Right lobe of liver (tissue), 6 donors: ENCODE measurements around the gene POFUT2. TPM values are rescaled to one million over a fixed set of nuclear protein-coding genes. Genes with fewer than 3 reads are reported as not detected.

ENCODE experiments used
- ATAC-seq, 4 donors: fragments of 200-7000 bp; cut with Tn5 transposase; one replicate each; pipeline ENCODE4 v1.9.1; 2020; ENCODE audit warnings: mild to moderate bottlenecking in 4 of 4, moderate library complexity in 4 of 4
- DNase-seq, 3 donors: peaks; one replicate each; pipeline ENCODE4 v3.0.0-alpha.2; 2020
- H3K27ac ChIP-seq, 3 donors: fragments of 200-600 bp; one replicate each; pipeline ENCODE4 v1.8.0; 2022
- H3K27me3 ChIP-seq, 2 donors: fragments of 200-600 bp; one replicate each; pipeline ENCODE4 v1.8.0; 2022
- H3K36me3 ChIP-seq, 4 donors: fragments of 200-600 bp; sonication (generic) in 1 of 4; one replicate each; pipeline versions ENCODE4 v1.5.1 to v1.8.0; 2017 to 2022; ENCODE audit warnings: control low read depth in 1 of 4
- H3K4me1 ChIP-seq, 4 donors: fragments of 200-600 bp; sonication (generic) in 1 of 4; one replicate each; pipeline versions ENCODE4 v1.5.1 to v1.8.0; 2017 to 2022; ENCODE audit warnings: control low read depth in 1 of 4
- H3K4me3 ChIP-seq, 3 donors: fragments of 200-600 bp; one replicate each; pipeline ENCODE4 v1.8.0; 2022
- H3K9me3 ChIP-seq, 4 donors: fragments of 200-600 bp; sonication (generic) in 1 of 4; one replicate each; pipeline versions ENCODE4 v1.5.1 to v1.8.0; 2017 to 2022; ENCODE audit warnings: control low read depth in 1 of 4
- CTCF ChIP-seq, 4 donors: fragments of 200-600 bp in 3 of 4; fragments of 450-650 bp in 1 of 4; IDR thresholded peaks; one replicate each; pipeline versions ENCODE4 v1.5.1 to v1.8.0; 2016 to 2022; ENCODE audit warnings: antibody characterized with exemption in 4 of 4, mild to moderate bottlenecking in 2 of 4
- POLR2A ChIP-seq: fragments of 450-650 bp; IDR thresholded peaks from one replicate; pipeline ENCODE4 v1.6.1; 2017; ENCODE audit warnings: antibody characterized with exemption, mild to moderate bottlenecking
- WGBS: methylation state at CpG from one replicate; pipeline ENCODE4 v1.1.6; 2018; ENCODE audit warnings: low coverage, low lambda C conversion rate; ENCODE audit not compliant: insufficient coverage; ENCODE audit errors: missing lambda C conversion rate; 5-methylcytosine and 5-hydroxymethylcytosine counted together
- intact Hi-C, 2 donors: fragments of 100-400 bp; cut with DNase I; formaldehyde crosslinking; loops; one replicate each; pipeline versions ENCODE4 v1.11.2 to v1.14.1; 2022
- total RNA-seq, 6 experiments: library from RNA; depleted of rRNA in 2 of 6; stranded (reverse); fragments of >200 nt in 2 of 6; fragmentation: NEBNext Ultra II Directional in 3 of 6; extraction: Animal tissue kit (Norgen Biotek cat#: 25700) in 3 of 6; gene quantifications; one replicate each; pipeline versions ENCODE4 v1.1.0 to v1.2.4, GENCODE V29; 2016 to 2023
- donor health status: DM: no; HTN: yes; CAD: no.
- donor health status: DM: no; HTN: no; CAD: no.
- donor health status: DM: no; HTN: no; CAD: no.
- donor health status: DM: no; HTN: yes; CAD: no.
- donor health status: DM: no; HTN: yes; CAD: no.

Gene POFUT2
- total RNA-seq, 6 experiments from 2014 or later: 10.5 to 22.0 (median 13.7) TPM

DNA sequence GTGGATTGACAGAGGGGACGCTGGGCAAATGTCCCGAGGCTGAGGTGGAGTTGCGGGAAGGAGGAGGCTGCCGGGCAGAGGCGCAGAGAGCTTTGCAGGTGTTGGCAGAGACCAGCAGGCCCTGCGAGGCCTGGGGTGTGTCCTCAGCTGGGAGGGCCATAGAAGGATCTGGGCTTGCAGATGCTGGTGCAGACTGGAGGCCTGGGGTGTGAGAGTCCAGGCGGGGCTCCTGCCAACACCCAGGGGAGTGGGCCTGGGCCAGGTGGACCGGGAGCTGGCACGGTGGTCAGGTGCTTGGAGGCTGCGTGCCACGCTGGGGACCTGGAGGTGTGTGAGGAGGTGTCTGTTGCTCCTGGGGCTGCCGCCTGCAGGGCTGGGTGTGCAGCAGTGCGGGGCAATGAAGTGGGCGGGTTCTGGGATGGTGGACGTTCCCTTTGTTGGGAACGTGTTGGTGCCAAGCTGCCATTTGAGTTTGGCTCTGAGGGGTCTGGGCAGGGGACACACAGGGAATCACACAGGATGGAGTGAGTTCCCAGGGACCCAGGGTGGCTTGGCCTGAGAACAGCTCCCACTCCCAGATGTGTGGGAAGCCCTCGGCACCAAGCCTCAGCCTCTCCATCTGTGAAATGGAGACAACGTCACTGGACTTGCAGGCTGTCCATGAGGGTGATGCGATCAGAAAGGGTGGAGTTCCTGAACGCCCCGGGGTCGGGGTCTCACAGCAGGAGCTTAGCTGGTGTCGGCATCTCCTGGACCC, 39.9 kb upstream of the POFUT2 start:
- Histone ChIP-seq H3K36me3 (no peaks in the 10 kb centered on the region), H3K4me1 (peaks cover 0 to 21% (median 8%) of the 10 kb centered on the region in 4 donors), H3K27me3 (no peaks in the 10 kb centered on the region), H3K4me3 (no peak overlapping the region), H3K27ac (no peak overlapping the region), H3K9me3 (no peaks in the 10 kb centered on the region)
- no peak for ATAC-seq
- intact Hi-C loops: no loop called here
- 79% methylated on average over 9 of the region's 23 CpGs for WGBS
- no peak for TF ChIP-seq POLR2A
- TF ChIP-seq CTCF (IDR thresholded peaks at IDR 0.05): no peak
- DNase-seq: peak in 1 of 3 donors; percentile 56

DNA sequence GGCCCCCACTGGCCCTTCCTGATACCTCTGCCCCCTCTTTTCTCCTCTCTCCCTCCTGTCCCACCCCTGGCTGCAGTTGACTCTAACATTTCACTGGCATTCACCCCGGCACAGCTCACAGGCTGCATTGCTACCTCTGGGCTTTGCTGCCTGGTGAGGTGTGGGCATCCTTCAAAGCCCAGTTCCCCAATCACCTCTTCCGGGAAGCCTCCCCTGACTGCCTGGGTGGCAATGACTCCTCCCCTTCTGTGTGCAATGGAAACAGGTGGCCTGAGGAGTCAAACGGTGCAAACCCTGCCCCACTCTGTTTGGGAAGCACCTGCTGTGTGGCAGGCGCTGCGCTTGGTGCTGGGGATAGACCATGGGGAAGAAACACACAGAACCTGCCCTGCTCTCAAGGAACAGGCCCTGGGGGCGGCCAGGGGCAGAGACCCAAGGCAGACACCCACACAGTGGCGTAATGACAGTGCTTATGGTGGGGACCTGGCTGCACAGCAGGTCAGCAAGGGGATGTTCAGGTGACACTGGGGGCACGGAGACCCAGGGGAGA, 39.3 kb upstream of the POFUT2 start:
- intact Hi-C loops: no loop called here
- H3K4me3 ChIP-seq: no peak overlapping the region
- H3K36me3 ChIP-seq: no peaks in the 10 kb centered on the region
- no peak for ATAC-seq
- no peak for TF ChIP-seq CTCF (IDR thresholded peaks at IDR 0.05)
- peaks cover 0 to 21% (median 8%) of the 10 kb centered on the region in 4 donors for H3K4me1 ChIP-seq
- H3K27ac ChIP-seq: no peak overlapping the region
- H3K9me3 ChIP-seq: no peaks in the 10 kb centered on the region
- no peak for DNase-seq
- 80% methylated on average over 5 of the region's 8 CpGs for WGBS
- no peaks in the 10 kb centered on the region for H3K27me3 ChIP-seq

DNA sequence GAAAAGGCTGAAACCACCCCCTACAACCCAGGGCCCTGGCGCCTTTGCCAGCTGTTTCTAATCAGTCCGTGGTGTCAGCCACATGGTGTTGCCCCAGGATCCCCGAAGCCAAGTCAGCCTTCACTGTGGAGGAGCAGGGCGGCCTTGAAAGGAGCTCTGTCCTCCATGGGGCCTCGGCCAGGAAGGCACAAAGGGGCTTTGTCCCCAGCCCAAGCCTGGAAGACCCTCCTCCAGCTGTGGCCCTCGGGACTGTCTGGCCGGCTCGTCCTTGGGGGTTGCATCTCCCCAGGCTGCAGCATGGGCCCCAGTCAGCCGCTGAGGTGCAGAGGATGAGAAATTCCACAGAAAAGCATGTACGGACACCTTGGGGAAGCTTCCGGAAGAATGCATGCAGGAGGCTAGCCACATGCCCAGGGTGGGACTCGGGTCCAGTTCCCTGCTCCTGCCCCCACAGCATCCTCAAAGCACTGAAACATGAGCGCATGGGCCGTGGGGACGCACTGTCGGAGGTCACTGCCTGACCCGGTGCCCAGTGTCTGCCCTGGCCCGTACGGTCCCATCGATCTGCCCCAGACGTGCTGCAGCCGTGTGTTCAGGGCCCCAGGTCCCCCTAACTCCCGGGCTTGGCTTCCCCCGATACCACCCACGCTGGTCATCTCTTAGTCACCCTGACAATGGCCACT, 38.6 kb upstream of the POFUT2 start:
- TF ChIP-seq CTCF (IDR thresholded peaks at IDR 0.05) (no peak), POLR2A (no peak)
- ATAC-seq (no peak), DNase-seq (peak in 1 of 3 donors; percentile 55)
- no peak overlapping the region for H3K27ac ChIP-seq
- no peaks in the 10 kb centered on the region for H3K9me3 ChIP-seq
- intact Hi-C loops: no loop called here
- no peak overlapping the region for H3K4me3 ChIP-seq
- no peaks in the 10 kb centered on the region for H3K36me3 ChIP-seq
- H3K27me3 ChIP-seq: no peaks in the 10 kb centered on the region
- peaks cover 0 to 21% (median 8%) of the 10 kb centered on the region in 4 donors for H3K4me1 ChIP-seq
- no CpG with 5 or more reads among the region's 25 CpGs for WGBS

DNA sequence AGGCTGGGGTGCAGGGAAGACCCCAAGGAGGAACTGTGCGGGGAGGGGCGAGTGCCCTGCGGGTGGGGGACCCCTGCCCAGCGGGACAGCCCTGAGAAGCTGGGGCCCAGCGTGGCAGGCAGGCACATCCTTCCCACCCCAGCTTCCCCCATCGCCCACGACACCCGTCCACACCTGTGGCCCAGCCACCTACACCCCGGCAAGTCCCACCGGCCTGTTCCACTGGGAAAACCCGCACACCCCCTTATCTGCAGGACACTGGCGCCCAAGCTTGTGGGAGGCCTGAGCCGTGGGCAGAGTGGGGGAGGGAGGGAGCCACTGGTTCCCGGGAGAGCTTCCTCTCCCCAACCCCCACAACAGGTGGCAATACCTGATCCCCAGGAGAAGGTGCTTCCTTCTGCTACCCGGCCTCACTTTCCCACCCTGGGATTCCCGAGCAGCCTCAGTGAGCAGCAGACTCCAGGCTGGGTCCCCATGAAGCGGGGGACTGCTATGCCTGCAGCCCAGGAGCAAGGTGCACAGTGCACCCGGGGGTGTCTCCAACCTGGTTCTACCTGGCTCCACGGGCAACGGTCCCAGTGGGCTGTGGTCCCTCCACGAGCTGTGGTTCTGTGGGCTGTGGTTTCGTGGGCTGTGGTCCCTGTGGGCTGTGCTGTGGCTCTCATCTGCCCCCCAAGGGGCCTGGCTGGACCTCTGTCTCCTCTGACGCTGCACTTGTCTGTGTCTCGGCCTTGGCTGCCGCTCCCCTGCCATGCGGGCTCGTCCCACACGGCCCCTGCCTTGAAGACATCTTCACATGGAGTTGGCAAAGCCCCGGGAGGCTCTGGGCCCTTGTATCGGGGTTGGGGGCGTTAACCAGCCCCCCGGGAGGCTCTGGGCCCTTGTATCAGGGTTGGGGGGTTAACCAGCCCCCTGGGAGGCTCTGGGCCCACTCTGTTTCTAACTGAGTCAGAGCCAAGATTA, 37.8 kb upstream of the POFUT2 start:
- ATAC-seq (no peak), DNase-seq (peak in 1 of 3 donors; percentile 48)
- Histone ChIP-seq H3K27me3 (no peaks in the 10 kb centered on the region), H3K27ac (no peak overlapping the region), H3K4me3 (no peak overlapping the region), H3K36me3 (no peaks in the 10 kb centered on the region), H3K4me1 (peaks cover 0 to 18% (median 7%) of the 10 kb centered on the region in 4 donors), H3K9me3 (no peaks in the 10 kb centered on the region)
- intact Hi-C loops: no loop called here
- TF ChIP-seq POLR2A (no peak), CTCF (IDR thresholded peaks at IDR 0.05) (no peak)
- 83% methylated on average over 3 of the region's 32 CpGs for WGBS
